ENCODE results near the gene PTTG2.

DNA sequence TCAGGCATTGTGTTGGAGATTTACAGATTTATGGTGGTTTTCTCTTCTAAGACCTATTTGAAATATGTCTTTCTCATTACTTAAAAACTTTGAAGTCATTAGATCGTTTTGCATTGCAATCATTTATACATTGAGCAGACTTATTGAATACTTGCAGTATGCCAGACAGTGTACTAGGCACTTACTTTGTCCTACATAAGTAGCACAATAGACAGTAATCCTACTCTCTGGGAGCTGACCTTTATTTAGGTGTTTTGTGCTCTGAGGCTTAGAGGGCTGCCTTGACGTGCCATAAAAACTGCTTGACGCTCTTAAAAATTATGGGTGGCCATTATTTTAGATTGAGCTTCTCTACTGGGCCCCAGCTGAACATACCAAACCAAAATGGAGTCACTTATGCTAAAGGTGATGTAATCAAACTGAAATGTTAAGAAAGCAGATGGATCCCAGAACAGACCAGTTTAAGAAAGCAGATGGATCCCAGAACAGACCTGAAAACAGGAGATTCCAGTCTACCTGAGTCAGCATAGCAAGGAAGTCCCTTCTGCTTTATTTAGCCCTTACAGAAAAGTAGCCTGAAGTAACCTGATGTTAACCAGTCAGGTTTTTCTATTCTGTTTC lies 42.4 kb downstream of the PTTG2 start:
- no peak for TF ChIP-seq EP300 (IDR thresholded peaks at IDR 0.05)
- TF ChIP-seq, protein P1, sequence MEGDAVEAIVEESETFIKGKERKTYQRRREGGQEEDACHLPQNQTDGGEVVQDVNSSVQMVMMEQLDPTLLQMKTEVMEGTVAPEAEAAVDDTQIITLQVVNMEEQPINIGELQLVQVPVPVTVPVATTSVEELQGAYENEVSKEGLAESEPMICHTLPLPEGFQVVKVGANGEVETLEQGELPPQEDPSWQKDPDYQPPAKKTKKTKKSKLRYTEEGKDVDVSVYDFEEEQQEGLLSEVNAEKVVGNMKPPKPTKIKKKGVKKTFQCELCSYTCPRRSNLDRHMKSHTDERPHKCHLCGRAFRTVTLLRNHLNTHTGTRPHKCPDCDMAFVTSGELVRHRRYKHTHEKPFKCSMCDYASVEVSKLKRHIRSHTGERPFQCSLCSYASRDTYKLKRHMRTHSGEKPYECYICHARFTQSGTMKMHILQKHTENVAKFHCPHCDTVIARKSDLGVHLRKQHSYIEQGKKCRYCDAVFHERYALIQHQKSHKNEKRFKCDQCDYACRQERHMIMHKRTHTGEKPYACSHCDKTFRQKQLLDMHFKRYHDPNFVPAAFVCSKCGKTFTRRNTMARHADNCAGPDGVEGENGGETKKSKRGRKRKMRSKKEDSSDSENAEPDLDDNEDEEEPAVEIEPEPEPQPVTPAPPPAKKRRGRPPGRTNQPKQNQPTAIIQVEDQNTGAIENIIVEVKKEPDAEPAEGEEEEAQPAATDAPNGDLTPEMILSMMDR (IDR thresholded peaks at IDR 0.05) = no peak
- TF ChIP-seq POLR2AphosphoS5 (IDR thresholded peaks at IDR 0.05) = peak; percentile 4

Measured in gastroesophageal sphincter (tissue), 3 donors.